Measurements from ENCODE around the gene TRMT1.

Gene TRMT1

GRCh38 chr19:13069415-13070359, 46.9 kb downstream of the TRMT1 start:
- peak in 1 of 2 experiments; percentile 31 for DNase-seq

DNA sequence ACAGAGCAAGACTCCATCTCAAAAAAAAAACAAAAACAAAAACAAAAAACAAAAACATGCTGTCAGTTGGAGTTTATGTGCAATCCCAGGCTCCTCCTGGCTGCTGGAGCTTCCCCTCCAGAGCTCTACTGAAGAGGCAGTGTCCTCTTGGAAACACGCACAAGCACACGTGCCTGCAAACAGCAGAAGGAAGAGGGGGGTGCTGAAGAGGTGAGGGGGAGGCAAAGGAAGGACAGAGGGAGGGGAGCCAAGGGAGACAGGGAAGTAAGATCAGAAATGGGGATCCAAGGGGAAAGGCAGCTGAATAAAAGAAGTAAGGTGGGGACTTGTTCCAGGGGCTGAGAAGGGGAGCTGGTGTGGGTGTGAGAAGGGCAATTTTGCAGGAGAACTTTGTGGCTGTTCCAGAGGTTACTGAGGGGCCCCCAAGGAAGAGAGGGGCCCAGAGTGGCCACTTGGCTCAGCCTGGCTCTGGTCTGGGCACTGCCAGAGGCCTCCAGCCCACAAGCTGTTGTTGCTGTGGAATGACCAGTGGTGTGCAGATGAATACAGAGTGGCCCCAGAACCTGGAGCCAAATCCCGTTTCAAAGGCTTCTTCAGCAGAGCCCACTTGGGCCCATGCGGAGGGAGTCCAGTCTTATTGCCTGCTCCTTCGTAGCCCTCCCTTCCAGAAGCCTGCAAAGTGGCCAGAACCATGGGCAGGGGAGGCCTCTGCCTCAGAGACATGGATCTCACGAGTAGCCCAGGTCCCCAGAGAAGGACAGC, 48.3 kb downstream of the TRMT1 start:
- DNase-seq, result no peak

- DNase-seq, result no peak
Measured at GRCh38 chr19:13066933-13067807, 49.4 kb downstream of the TRMT1 start.

- no peak for DNase-seq
Measured at GRCh38 chr19:13066226-13066625, 50.3 kb downstream of the TRMT1 start.

GRCh38 chr19:13064092-13064489, 52.4 kb downstream of the TRMT1 start:
- no peak for DNase-seq

GRCh38 chr19:13063461-13064091, 53.0 kb downstream of the TRMT1 start:
- no peak for DNase-seq

DNA sequence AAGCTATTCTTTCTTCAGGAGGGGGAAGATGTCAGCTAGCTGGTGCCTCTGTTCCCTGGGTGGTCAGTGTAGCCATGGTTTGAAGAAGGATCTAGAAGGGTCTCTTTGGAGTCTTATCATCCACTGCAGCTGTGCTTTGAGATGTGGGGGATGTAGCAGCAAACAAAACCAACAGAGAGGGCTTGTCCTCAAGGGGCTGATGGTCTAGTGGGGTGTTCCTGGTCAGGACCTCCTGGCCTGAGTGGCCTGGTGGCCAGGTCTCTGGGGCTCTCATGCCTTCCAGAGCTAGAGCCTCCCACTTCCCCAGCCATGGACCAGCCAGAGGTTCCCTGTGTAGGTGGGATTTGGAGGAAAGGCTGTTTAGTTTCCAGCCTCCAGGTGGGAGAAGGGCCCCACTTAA, 54.2 kb downstream of the TRMT1 start:
- DNase-seq, result no peak

DNA sequence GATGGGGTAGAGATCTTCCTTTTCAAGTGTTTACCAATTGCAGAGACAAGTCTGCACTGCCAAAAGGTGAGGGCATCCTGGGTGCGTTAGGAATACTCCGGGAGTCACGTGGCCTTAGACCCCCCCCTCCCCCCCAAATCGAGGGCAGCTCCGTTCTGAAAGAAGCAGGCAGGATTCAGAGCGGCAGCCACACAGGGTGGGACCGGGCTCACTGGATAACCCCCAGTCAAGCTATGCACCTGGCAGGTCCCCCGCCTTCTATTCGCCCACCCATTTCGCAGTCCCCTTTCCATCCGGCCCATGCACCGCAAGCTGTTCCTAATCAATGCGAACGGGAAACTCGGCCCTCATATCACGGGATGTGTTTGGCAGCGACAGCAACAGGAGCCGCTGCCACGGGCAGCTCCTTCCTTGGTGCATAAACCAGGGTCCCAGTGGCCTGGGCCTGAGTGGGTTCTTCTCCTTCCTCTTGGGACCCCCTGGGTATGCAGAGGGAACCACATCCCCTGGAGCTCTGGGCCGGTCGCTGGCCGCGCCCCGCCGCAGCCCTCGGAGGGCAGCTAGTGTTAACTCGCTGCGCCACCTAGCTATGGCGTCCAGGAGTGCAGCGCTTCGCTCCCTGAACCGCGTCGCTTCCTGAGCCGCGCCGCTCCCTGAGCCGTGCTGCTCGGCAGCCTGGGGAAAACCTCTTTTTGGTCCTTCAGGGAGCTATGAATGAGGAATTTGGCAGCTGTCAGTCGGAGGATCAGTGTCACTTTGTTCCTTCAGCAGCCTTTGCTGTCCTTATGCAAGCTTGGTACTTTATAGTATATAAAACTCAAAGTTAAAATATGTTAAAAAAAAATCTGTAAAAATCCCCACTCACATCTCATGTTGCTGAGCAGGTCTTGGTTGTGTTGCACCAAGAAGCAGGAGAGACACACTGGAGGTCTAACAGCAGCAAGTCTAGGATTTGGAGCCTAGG, 55.3 kb downstream of the TRMT1 start:
- DNase-seq, result peak; percentile 75 to 79

GRCh38 chr19:13060233-13060963, 56.1 kb downstream of the TRMT1 start:
- DNase-seq, result no peak

- DNase-seq, result no peak
Measured at GRCh38 chr19:13058951-13059660, 57.4 kb downstream of the TRMT1 start.

- no peak for DNase-seq
Measured at GRCh38 chr19:13057744-13058143, 58.8 kb downstream of the TRMT1 start.

DNA sequence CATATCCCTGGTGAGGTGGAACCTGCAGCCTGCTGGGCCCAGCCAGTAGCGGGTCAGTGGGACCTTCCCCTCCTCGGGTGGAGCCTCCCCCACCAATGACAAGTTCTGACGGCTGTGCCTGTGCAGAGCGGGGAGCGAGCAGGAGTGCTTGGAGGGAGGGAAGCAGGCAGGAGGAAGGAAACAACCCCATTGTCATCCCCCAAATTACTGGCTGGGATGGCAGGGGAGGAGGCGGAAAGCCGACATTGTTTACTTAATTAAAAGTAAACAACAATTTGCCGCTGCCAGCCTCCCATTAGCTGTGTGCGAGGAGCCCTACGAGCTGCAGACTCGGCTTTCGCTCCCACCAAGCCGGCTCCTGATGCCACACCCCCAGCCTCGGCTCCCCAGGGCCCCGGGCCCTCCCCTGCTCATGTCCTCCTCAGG, 59.4 kb downstream of the TRMT1 start:
- DNase-seq, result peak; percentile 67 to 83

GRCh38 chr19:13056052-13056660, 60.4 kb downstream of the TRMT1 start:
- no peak for DNase-seq

GRCh38 chr19:13055213-13056051, 61.1 kb downstream of the TRMT1 start:
- DNase-seq, result no peak
